Liver (tissue), 9 donors: Measurements from ENCODE around the gene PSMC3. TPM values are rescaled to one million over a fixed set of nuclear protein-coding genes. Genes with fewer than 3 reads are reported as not detected.
A peak's percentile ranks its signal among the peaks of the same experiment; 100 is the strongest.

ENCODE experiments used
- DNase-seq: peaks from one replicate; pipeline ENCODE4 v3.0.0-alpha.2; 2017; ENCODE audit warnings: low spot score
- H3K27ac ChIP-seq, 2 donors: one replicate each; pipeline ENCODE4 v1.7.0; 2013; ENCODE audit warnings: inconsistent platforms in 2 of 2, low read length in 2 of 2, control low read depth in 1 of 2, low read depth in 1 of 2, mild to moderate bottlenecking in 1 of 2
- H3K27me3 ChIP-seq, 4 donors: one replicate each; pipeline versions ENCODE4 v1.6.1 to v1.7.0; 2013; ENCODE audit warnings: low read length in 3 of 4, inconsistent platforms in 1 of 4, mild to moderate bottlenecking in 1 of 4, moderate library complexity in 1 of 4; ENCODE audit not compliant: control insufficient read depth in 4 of 4, insufficient read depth in 4 of 4
- H3K36me3 ChIP-seq, 4 donors: one replicate each; pipeline versions ENCODE4 v1.6.1 to v1.7.0; 2013; ENCODE audit warnings: low read length in 3 of 4, mild to moderate bottlenecking in 3 of 4, low read depth in 1 of 4, moderate library complexity in 1 of 4; ENCODE audit not compliant: control insufficient read depth in 4 of 4, insufficient read depth in 3 of 4
- H3K4me1 ChIP-seq, 4 donors: one replicate each; pipeline versions ENCODE4 v1.6.1 to v1.7.0; 2013; ENCODE audit warnings: low read length in 3 of 4, mild to moderate bottlenecking in 3 of 4, moderate library complexity in 1 of 4; ENCODE audit not compliant: control insufficient read depth in 4 of 4, insufficient read depth in 4 of 4
- H3K4me3 ChIP-seq, 3 donors: one replicate each; pipeline versions ENCODE4 v1.6.1 to v1.7.0; 2013; ENCODE audit warnings: low read length in 3 of 3, control low read depth in 1 of 3, low read depth in 1 of 3, mild to moderate bottlenecking in 1 of 3
- H3K9ac ChIP-seq, 2 donors: one replicate each; pipeline ENCODE4 v1.7.0; 2013; ENCODE audit warnings: low read length in 2 of 2, mild to moderate bottlenecking in 2 of 2, moderate library complexity in 2 of 2, control low read depth in 1 of 2, low read depth in 1 of 2
- H3K9me3 ChIP-seq, 4 donors: one replicate each; pipeline versions ENCODE4 v1.6.1 to v1.7.0; 2013; ENCODE audit warnings: low read length in 3 of 4; ENCODE audit not compliant: control insufficient read depth in 4 of 4
- ATF3 ChIP-seq: IDR thresholded peaks from 2 replicates; pipeline ENCODE4 v1.6.1; 2016; ENCODE audit warnings: antibody characterized with exemption
- CTCF ChIP-seq: fragments of 150-350 bp; IDR thresholded peaks from 2 replicates; pipeline ENCODE4 v1.5.1; 2017; ENCODE audit warnings: improper control_type of control experiment, low read depth, low read length; ENCODE audit not compliant: missing input control
- EGR1 ChIP-seq, 2 donors: IDR thresholded peaks; 2 replicates each; pipeline ENCODE4 v1.6.1; 2016 to 2018; ENCODE audit warnings: antibody characterized with exemption in 2 of 2, low read depth in 2 of 2
- FOXA1 ChIP-seq: IDR thresholded peaks from 2 replicates; pipeline ENCODE4 v1.6.1; 2016; ENCODE audit warnings: antibody characterized with exemption
- FOXA2 ChIP-seq: IDR thresholded peaks from 2 replicates; pipeline ENCODE4 v1.6.1; 2016; ENCODE audit warnings: antibody characterized with exemption
- GABPA ChIP-seq, 2 donors: IDR thresholded peaks in 1 of 2; conservative IDR thresholded peaks in 1 of 2; 2 replicates each; pipeline ENCODE4 v1.6.1; 2016; ENCODE audit warnings: antibody characterized with exemption in 2 of 2, mild to moderate bottlenecking in 1 of 2, moderate library complexity in 1 of 2
- HNF4A ChIP-seq, 2 donors: conservative IDR thresholded peaks; 2 replicates each; pipeline ENCODE4 v1.6.1; 2016; ENCODE audit warnings: antibody characterized with exemption in 2 of 2, mild to moderate bottlenecking in 2 of 2
- HNF4G ChIP-seq: IDR thresholded peaks from 2 replicates; pipeline ENCODE4 v1.6.1; 2016; ENCODE audit warnings: antibody characterized with exemption
- JUND ChIP-seq, 2 donors: IDR thresholded peaks; 2 replicates each; pipeline ENCODE4 v1.6.1; 2016; ENCODE audit warnings: antibody characterized with exemption in 2 of 2
- MAX ChIP-seq: IDR thresholded peaks from 2 replicates; pipeline ENCODE4 v1.6.1; 2016; ENCODE audit warnings: antibody characterized with exemption
- NR2F2 ChIP-seq: IDR thresholded peaks from 2 replicates; pipeline ENCODE4 v1.6.1; 2016; ENCODE audit warnings: antibody characterized with exemption
- RAD21 ChIP-seq, 2 donors: IDR thresholded peaks; 2 replicates each; pipeline ENCODE4 v1.6.1; 2016; ENCODE audit warnings: antibody characterized with exemption in 2 of 2, mild to moderate bottlenecking in 2 of 2
- REST ChIP-seq: IDR thresholded peaks from 2 replicates; pipeline ENCODE4 v1.6.1; 2016; ENCODE audit warnings: antibody characterized with exemption, mild to moderate bottlenecking
- RXRA ChIP-seq, 2 donors: IDR thresholded peaks; 2 replicates each; pipeline ENCODE4 v1.6.1; 2017 to 2018; ENCODE audit warnings: antibody characterized with exemption in 2 of 2, mild to moderate bottlenecking in 1 of 2
- SP1 ChIP-seq: IDR thresholded peaks from 2 replicates; pipeline ENCODE4 v1.6.1; 2018; ENCODE audit warnings: antibody characterized with exemption, mild to moderate bottlenecking
- TAF1 ChIP-seq: conservative IDR thresholded peaks from 2 replicates; pipeline ENCODE4 v1.6.1; 2016; ENCODE audit warnings: antibody characterized with exemption, mild to moderate bottlenecking
- YY1 ChIP-seq: IDR thresholded peaks from 2 replicates; pipeline ENCODE4 v1.6.1; 2016; ENCODE audit warnings: antibody characterized with exemption, mild to moderate bottlenecking
- ZBTB33 ChIP-seq: IDR thresholded peaks from 2 replicates; pipeline ENCODE4 v1.6.1; 2016; ENCODE audit warnings: antibody characterized with exemption
- WGBS: extraction: QIAGEN DNeasy Blood & Tissue Kit; methylation state at CpG from one replicate; pipeline ENCODE4 v1.1.7; 2013; 5-methylcytosine and 5-hydroxymethylcytosine counted together
- polyA plus RNA-seq, 2 donors: library from polyadenylated mRNA; stranded (reverse) in 1 of 2; unstranded in 1 of 2; fragments of 200-250 nt in 1 of 2; fragments of >200 nt in 1 of 2; fragmentation: Nextera tagmentation in 1 of 2; extraction: Ambion mirVana in 1 of 2; gene quantifications; one replicate each; pipeline versions ENCODE4 v1.2.1 to v1.2.3, GENCODE V29; 2013 to 2015
- total RNA-seq, 2 donors: library from RNA; depleted of rRNA; stranded (reverse); fragments of >200 nt; gene quantifications; one replicate each; pipeline ENCODE4 v1.2.3, GENCODE V29; 2014
- donor health status: healthy.
- donor health status: healthy.
- donor health status: healthy.
- donor health status: healthy.
- donor health status: healthy.

The PSMC3 gene
- total and polyA plus RNA-seq, 4 donors, result 58.0 to 110 (median 103) TPM

- WGBS, result 10% methylated on average over 50 of the region's 50 CpGs
- H3K4me3 ChIP-seq, result peak overlapping the region; percentile 79 to 88 (median 79)
- no peaks in the 10 kb centered on the region for H3K9me3 ChIP-seq
- H3K36me3 ChIP-seq, result peaks cover 0 to 8% (median 3%) of the 10 kb centered on the region in 4 donors
- peaks cover 0 to 18% (median 15%) of the 10 kb centered on the region in 4 donors for H3K4me1 ChIP-seq
- H3K27me3 ChIP-seq, result no peaks in the 10 kb centered on the region
- DNase-seq, result peak; percentile 34
- peak overlapping the region; percentile 76 to 86 for H3K27ac ChIP-seq
- peak overlapping the region; percentile 43 to 74 for H3K9ac ChIP-seq
- no peak for TF ChIP-seq FOXA1
- TF ChIP-seq GABPA (IDR thresholded peaks at IDR 0.05 in 1 of 2, conservative IDR thresholded peaks at IDR 0.05 in 1 of 2), result no peak
- TF ChIP-seq RXRA (IDR thresholded peaks at IDR 0.05), result no peak
- TF ChIP-seq FOXA2, result no peak
- no peak for TF ChIP-seq MAX
- no peak for TF ChIP-seq HNF4A (conservative IDR thresholded peaks at IDR 0.05)
- no peak for TF ChIP-seq JUND (IDR thresholded peaks at IDR 0.05)
- TF ChIP-seq RAD21 (IDR thresholded peaks at IDR 0.05), result no peak
- no peak for TF ChIP-seq SP1
- TF ChIP-seq YY1, result no peak
- TF ChIP-seq NR2F2, result no peak
Observed at GRCh38 chr11:47408598-47409439, 17.4 kb downstream of the PSMC3 start.

- DNase-seq, result peak; percentile 88
- peaks cover 0 to 18% (median 15%) of the 10 kb centered on the region in 4 donors for H3K4me1 ChIP-seq
- peak within 1 kb of the TSS; percentile 79 to 97 for H3K9ac ChIP-seq
- peak within 1 kb of the TSS; percentile 79 to 88 (median 86) for H3K4me3 ChIP-seq
- 2% methylated on average over 70 of the region's 70 CpGs for WGBS
- TF ChIP-seq REST, result peak; percentile 36
- TF ChIP-seq FOXA2, result no peak
- peak; percentile 31 for TF ChIP-seq SP1
- TF ChIP-seq GABPA (IDR thresholded peaks at IDR 0.05 in 1 of 2, conservative IDR thresholded peaks at IDR 0.05 in 1 of 2), result peak; percentile 79 to 91
- no peak for TF ChIP-seq TAF1
- peak; percentile 62 for TF ChIP-seq YY1
- TF ChIP-seq NR2F2, result no peak
- TF ChIP-seq RAD21 (IDR thresholded peaks at IDR 0.05), result peak; percentile 72 to 78
- TF ChIP-seq FOXA1, result no peak
- TF ChIP-seq EGR1 (IDR thresholded peaks at IDR 0.05; ENCODE audit: low read depth in 2 of 2), result peak in 1 of 2 donors; percentile 21
- no peak for TF ChIP-seq ATF3
- no peak for TF ChIP-seq ZBTB33
- no peak for TF ChIP-seq HNF4A (conservative IDR thresholded peaks at IDR 0.05)
- TF ChIP-seq CTCF, result peak; percentile 78
- no peak for TF ChIP-seq MAX
- peak in 1 of 2 donors; percentile 16 for TF ChIP-seq JUND (IDR thresholded peaks at IDR 0.05)
- no peak for TF ChIP-seq HNF4G
- TF ChIP-seq RXRA (IDR thresholded peaks at IDR 0.05), result no peak
- no peaks in the 10 kb centered on the region for H3K9me3 ChIP-seq
- no peaks in the 10 kb centered on the region for H3K27me3 ChIP-seq
- H3K36me3 ChIP-seq, result peaks cover 0 to 4% (median 1%) of the 10 kb centered on the region in 4 donors
- peak within 1 kb of the TSS; percentile 86 to 99 for H3K27ac ChIP-seq
Observed at GRCh38 chr11:47407746-47408590, 18.3 kb downstream of the PSMC3 start, which contains the start of gene SLC39A13. Gene SLC39A13 (plus strand): TSS chr11:47408590. CDS start chr11:47410095, 1,505 bp downstream.
